Germinal center (tissue), 1 donor: ENCODE data around the gene SPATA6.
"Not testable (repeated sequence)": the region's sequence is repeated elsewhere in the genome, so short reads cannot be mapped to it uniquely, and the experiment has no call there.

Experiments
- DNase-seq: peaks from one replicate; pipeline ENCODE4 v3.0.0; 2012; ENCODE audit warnings: mixed read lengths, low spot score

Gene SPATA6

GRCh38 chr1:48344373-48344772, 127.6 kb downstream of the SPATA6 start:
- no peak for DNase-seq

- DNase-seq, result no peak
Observed at GRCh38 chr1:48341221-48341620, 130.8 kb downstream of the SPATA6 start.

- no peak for DNase-seq
Observed at GRCh38 chr1:48338257-48338656, 133.7 kb downstream of the SPATA6 start.

- DNase-seq, result no peak
Observed at GRCh38 chr1:48333316-48333715, 138.7 kb downstream of the SPATA6 start.

GRCh38 chr1:48332115-48332514, 139.9 kb downstream of the SPATA6 start:
- no peak for DNase-seq

- no peak for DNase-seq
Observed at GRCh38 chr1:48329905-48330304, 142.1 kb downstream of the SPATA6 start.

- DNase-seq, result no peak
Observed at GRCh38 chr1:48329486-48329885, 142.5 kb downstream of the SPATA6 start.

- DNase-seq, result not testable (repeated sequence)
Observed at GRCh38 chr1:48311829-48312228, 160.2 kb downstream of the SPATA6 start.

GRCh38 chr1:48309564-48310082, 162.4 kb downstream of the SPATA6 start:
- DNase-seq, result no peak

- DNase-seq, result no peak
Observed at GRCh38 chr1:48302652-48303051, 169.4 kb downstream of the SPATA6 start.

GRCh38 chr1:48294656-48295055, 177.3 kb downstream of the SPATA6 start:
- DNase-seq, result no peak

- DNase-seq, result not testable (repeated sequence)
Observed at GRCh38 chr1:48294094-48294493, 177.9 kb downstream of the SPATA6 start.

- no peak for DNase-seq
Observed at GRCh38 chr1:48292706-48293105, 179.3 kb downstream of the SPATA6 start.

- DNase-seq, result no peak
Observed at GRCh38 chr1:48291421-48291820, 180.6 kb downstream of the SPATA6 start.

GRCh38 chr1:48285525-48285924, 186.5 kb downstream of the SPATA6 start:
- no peak for DNase-seq

GRCh38 chr1:48284696-48285420, 187.1 kb downstream of the SPATA6 start:
- DNase-seq, result not testable (repeated sequence)

- DNase-seq, result not testable (repeated sequence)
Observed at GRCh38 chr1:48282329-48282728, 189.7 kb downstream of the SPATA6 start.

- not testable (repeated sequence) for DNase-seq
Observed at GRCh38 chr1:48277437-48277836, 194.6 kb downstream of the SPATA6 start.

- no peak for DNase-seq
Observed at GRCh38 chr1:48266576-48266975, 205.4 kb downstream of the SPATA6 start.

GRCh38 chr1:48263041-48263440, 209.0 kb downstream of the SPATA6 start:
- DNase-seq, result no peak

- no peak for DNase-seq
Observed at GRCh38 chr1:48261881-48262400, 210.1 kb downstream of the SPATA6 start.

- DNase-seq, result no peak
Observed at GRCh38 chr1:48258106-48258505, 213.9 kb downstream of the SPATA6 start.

GRCh38 chr1:48254254-48254653, 217.8 kb downstream of the SPATA6 start:
- no peak for DNase-seq

GRCh38 chr1:48251821-48252220, 220.2 kb downstream of the SPATA6 start:
- no peak for DNase-seq
